NCI-H774 (cell line): ENCODE data around the gene LONRF2.

Experiments used
- DNase-seq: peaks from one replicate; lab custom pipeline; 2025; lab: John Stamatoyannopoulos, UW

Gene LONRF2

DNA sequence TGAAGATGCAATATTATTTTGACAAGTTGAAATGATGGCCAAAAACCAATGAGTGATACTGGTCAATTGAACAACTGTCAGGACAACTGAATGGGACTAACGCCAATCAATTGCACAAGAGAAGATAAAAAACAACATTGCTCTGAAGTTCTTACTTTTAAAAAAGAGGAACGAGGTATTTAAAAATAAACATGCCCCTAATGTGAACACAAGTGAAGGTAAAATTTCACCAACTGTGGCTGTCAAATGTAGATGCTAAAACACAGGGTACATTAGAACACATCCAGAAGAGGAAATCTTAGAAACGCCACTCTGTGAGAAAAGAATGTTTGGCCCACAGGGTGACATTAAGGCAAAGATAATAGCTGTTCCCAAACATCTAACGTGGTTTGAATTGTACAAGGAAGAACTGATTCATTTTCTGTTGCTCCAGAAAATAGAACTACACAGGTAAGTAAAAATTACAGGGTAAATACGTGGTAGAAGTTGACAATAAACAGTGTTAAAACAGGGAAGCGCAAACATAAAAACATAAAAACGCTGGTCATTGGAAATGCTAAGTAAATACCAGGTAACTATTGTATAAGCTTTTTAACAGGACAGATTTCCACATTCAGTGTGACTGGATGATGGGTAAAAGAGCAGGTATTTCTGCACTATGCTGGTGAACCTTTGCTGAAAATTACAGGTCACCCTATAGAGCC is 20.3 kb downstream of the LONRF2 start:
- no peak for DNase-seq

DNA sequence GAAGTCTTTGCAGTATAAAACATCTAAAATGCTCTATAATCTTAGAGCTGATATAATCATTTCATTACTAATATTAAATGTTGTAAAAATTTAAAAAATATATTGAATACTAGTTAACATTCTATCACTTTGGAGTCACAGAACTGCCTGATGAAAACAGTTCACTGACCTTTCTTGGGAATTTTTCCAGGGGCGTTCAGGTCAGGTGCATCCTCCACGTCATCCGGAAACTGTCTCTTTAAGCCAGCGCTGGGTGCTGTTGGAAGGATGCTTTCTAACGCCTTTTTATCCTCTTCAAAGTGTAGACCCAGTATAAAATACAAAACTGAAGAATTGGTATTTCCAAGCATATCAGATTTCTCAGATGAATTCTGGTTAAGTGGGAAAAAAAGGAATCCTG is 22.8 kb downstream of the LONRF2 start:
- DNase-seq = no peak

DNA sequence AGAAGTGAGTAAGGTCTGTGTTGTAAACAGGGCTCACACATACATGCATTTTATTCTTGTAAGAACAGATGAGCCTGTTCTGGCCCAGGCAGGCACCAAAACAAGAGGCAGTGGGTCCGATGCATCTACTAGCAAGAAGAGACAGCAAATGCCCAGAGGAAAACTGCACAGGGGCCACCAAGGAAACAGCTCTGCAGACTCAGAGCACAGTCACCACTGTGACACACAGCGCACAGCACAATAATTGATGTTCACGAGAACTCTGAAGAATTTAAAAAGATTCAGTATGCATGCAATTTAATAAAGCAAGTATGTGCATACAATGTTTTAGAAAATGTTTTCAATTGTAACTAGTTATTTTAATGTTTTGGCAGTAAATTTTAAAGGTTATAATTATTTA is 24.8 kb downstream of the LONRF2 start:
- no peak for DNase-seq

DNA sequence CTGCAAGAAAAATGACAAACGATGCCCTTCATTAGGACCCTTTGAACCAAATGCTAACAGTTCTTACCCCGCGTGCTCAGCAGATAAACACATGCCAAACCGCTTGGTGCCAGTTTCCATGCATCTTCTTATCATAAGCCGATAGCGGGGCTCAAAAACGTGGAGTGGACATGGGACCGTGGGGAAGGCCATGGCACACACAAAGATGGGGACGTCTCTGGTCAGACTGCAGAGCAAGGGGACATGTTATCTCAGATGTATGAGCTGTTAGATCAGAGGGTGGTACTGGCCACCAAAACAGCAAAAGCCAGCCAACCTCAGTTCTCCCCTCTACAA is 28.2 kb downstream of the LONRF2 start:
- DNase-seq = no peak

DNA sequence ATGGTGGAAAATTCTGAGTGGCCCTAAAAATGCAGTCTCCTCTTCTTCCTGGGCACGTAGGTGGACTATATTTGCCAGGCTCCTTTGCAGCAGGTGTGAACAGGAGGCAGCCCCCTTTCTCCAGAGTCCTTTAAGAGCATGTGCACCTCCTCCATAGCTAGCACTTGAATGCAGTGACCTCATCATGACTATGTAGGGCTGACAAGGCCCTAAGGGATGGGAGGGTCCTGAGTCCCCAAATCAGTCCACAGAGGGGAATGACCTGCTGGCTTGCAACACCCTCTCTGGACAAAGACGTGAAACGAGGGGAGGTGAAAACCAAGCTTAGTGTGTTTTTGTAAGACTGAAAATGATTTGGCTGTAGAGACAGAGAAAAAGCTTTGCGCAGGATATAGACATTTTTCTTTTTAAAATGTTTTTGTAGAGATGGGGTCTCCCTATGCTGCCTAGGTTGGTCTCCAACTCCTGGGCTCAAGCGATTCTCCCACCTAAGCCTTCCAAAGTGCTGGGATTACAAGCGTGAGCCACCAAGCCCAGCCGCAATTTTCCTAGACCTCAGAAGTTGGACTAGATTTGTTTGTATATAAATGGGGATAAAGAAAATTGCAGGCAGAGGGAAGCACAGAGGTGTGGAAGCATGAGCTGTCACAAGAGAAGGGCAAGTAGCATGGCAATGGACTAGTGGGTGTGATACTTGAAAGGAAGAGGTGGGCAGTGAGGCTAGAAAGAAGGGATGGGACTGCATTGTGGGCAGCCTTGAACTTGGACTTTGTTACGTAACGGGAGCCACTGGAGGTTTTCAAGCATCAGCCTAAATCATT is 28.8 kb downstream of the LONRF2 start:
- no peak for DNase-seq

DNA sequence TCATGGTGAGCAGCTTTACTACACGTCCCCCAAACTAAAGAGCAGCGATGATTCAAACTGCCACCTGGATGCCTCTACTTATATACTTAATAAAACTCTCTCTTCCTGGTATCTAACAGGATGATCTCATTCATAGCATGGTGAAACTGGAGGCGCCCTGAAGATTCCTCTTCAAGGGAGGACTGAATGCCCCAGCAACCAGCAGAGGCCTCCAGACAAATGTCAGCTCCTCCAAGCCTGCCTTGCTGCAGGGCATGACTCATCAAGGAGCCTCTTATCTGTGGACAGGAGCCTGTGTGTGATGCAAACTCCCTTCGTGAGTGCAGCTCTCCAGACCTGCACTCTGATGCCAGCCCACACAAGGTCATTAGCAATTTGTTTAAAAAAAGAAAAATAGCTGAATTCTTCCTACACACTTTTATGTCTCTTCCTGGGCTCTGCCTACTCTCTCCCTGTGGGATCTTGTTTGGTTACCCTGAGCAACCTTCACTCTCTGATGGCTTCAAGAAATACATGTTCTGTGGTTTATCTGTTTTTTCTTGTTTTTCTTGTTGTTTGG is 30.2 kb downstream of the LONRF2 start:
- no peak for DNase-seq

DNA sequence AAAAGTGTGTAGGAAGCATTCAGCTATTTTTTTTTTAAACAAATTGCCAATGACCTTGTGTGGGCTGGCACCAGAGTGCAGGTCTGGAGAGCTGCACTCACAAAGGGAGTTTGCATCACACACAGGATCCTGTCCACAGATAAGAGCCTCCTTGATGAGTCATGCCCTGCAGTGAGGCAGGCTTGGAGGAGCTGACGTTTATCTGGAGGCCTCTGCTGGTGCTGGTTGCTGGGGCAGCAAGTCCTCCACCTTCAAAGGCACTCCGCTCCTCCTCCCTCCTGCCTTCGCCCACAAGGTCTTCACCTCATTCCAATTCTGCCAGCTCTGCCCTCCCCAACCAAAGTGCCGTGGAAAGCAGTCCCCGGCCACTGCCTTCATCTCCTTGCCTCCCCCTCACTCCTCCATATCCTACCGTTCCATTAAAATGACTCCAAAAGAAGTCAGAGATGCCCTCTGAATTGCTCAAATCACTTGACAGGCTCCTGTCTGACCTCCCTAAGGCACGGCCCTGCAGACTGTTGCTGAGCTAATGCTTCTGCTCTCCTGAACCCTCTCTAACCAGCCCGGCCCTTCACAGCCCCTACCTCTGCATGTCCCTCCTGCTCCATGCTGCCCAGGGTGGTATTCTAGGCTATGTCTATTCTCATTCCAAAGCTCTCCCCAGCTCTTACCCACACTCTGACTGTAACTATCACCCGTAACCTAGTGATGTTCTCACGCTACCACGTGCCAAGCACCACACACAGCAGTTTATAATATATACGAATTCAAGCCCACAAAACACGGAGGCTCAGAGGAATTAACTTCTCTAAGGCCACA is 30.9 kb downstream of the LONRF2 start:
- DNase-seq = no peak

DNA sequence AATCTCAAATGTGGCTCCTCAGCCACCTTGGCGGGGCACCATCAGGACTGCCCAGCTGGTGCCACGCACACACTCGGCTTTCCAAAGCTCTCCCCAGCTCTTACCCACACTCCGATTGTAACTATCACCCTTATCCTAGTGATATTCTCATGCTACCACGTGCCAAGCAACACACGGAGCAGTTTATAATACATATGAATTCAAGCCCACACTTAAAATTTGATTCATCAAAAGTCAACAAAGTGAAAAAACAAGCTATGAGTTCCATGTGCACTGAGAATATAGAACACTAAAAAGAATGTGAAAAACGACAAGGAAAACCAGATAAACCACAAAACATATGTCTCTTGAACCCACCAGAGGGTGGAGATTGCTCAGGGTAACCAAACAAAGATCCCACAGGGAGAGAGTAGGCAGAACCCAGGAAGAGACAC is 31.6 kb downstream of the LONRF2 start:
- DNase-seq = no peak

DNA sequence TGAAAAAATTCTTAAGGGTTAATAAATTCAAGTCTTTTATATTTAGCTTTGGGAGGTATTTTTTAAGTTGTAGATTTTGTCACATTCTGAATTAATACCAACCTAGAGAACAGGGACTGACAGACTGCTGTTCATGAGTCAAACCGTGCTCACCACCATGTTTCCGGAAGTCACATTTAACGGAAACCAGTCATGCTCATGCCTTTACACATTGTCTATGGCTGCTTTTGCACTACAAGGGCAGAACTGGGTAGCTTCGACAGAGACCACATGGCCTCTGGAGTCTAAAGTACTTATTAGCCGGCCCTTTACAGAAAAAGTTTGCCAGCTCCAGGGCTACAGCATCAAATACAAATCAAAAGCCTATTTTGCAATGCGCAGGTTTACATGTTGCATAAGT is 33.3 kb downstream of the LONRF2 start:
- DNase-seq = no peak

DNA sequence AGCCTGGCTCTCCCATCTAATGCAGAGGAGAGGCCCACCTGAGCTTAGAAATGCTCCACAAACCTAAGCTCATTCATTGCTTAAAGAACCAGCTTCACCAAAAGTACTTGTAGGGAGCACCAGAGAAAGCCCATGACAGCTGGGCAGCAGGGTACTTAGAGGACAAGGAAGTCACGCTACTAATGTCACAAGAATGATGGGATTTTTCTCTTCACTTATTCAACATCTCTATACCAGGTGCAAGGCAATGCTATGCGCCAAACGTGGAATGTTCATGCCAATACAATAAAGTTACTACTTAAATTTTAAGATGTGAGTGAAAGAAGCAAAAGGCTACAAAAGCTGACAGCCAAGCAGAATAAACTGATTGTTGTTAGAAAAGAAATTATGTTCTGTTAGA is 36.0 kb downstream of the LONRF2 start:
- DNase-seq = no peak

DNA sequence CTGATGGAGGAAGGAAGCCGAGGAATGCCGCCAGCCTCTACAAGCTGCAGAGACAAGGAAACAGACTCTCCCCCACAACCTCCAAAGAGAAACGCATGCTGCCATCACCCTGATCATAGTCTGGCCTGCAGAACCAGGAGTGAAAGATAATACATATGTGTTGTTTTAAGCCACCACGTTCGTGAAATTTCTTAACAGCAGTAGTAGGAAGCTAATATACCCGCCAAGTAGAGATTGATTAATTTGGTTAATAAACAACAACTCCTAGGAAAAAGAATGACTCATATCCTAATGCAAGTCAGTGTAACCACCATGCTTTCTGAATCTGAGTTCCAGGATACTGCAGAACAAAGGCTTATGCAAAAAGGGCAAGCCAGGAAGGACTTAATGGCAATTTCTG is 36.6 kb downstream of the LONRF2 start:
- DNase-seq = no peak

DNA sequence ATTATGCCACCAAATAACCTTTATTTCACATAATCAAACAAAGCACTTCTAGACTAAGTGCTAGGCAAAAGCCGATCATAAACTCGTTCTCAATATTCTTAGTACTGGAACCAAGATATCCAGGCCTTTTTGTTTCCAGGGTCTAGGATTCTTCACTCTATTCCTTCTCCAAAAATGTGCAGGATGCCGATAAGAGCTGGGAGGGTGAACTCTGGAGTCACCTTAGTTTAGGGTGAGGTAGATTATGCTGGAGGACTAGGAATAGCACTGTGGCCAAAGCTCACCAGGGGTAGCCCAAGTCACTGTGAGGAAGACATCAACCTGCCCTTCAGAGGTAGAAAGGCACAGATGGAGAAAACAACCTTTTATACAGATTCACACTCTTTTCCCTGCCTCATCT is 37.3 kb downstream of the LONRF2 start:
- DNase-seq = no peak

DNA sequence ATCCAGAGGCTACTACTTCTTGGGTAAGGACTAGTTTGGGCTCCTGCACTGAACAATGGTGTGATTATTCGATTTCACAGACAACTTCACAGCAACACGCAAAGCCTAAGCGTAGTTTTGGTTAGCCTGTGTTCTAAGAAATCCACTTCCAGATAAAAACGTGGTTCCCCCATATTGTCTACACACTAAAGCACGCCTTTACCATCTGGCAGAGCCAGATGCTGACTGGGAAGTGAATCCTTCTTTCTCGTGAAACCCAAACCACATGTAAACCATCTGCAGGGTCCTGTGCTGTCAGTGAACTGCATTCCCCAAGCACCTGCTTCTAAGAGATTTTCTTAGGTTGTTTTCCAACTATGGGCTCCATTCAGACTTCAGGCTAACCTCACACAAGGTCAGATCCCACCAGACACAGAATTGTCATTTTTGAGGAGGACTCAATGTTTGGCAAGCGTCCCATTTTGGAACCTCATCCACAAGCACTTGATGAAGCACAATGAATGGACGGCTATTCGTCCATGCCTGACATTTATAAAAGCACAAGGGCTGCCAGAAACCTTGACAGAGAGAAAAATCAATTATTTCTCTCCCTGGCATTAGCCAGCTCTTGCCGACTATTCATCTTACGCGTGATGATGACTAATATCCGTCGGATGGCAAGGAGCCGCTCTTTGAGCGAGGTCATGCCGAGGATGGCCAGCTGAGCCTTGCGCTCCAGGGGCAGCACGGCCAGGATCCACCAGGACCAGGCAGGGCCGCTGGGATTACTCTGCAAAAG is 38.4 kb downstream of the LONRF2 start:
- DNase-seq = no peak

DNA sequence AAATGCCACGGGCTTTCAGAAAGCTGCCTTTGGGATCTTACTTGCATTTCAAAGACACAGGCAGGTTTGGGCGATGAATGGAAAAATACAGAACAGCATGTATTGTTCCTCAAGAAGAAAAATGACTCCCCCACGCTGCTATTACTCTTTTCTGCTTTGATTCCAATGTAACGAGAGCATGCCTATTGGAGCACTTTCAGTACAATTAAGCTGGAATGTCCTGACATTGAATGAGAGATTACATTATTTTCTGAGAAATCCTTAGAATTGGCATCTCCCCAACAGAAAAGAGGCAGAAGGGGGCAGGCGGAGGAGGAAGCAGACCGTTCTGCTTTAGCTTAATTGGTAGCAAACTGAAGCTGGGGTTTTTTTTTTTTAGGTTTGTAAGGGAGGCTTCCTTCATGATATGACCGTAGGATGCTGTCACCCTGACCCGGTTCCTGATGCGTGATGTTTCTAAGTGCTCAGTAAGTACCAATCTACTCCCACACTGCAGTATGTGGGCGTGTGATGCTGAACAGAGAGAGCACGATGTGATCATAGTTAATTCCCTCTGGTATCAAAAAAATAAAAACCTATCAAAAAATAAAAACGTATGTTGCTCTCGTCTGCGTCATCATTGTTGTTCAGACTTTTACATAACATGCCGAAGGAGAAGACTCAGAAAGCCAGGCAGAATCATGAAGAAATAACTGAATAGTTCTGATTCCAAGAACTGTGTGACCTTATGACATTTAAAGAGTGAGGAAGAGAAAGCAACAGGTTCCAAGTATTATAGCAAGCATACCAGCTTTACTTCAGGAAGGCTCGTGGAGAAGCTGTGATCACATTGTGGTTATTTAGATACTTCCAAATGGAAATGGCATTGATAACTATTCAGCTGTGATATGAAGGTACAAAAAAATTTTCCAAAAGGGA is 40.5 kb downstream of the LONRF2 start:
- DNase-seq = no peak

DNA sequence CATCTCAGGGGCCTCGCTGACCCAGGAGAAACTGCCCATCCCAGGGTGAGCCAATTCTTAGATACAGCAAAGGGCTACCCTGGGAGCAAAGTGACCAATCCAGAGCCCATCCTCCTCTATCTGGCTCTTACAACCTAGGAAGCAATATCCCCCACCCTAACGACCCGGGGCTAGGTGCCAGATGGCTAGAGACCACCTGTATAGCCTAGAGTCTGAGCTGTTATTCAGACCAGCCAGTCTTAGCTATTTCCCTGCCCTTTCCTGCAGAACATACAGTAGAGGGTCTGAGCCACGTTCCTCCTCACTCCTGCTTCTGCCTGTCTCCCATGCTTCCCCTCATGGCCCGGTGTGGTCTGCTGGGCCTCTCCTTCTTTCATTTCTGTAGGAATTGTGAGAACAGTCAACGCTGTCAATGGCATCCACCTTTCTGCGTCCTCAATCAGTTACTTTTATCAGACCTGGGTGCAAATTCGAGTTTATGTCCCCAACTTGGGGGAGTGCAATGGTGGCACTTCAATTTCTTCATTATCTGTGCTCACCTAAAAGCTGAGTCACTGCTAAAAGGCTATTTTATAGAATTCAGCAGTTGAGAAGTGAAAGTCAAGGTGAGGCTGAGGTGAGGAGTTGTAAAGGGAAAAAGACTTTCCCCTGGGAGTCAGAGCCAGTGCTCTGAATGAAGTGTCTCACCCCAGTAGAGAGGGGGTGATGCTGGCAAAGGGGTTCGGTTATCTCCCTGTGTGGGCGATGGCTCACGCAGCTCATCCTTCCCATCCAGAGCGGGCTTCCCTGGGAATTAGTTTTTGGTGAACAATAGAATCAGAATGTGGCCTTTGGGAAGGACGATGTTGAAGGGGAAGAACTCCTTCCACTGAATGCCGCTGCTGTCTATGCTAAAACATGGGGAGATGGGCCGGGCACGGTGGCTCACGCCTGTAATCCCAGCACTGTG is 42.4 kb downstream of the LONRF2 start:
- no peak for DNase-seq

DNA sequence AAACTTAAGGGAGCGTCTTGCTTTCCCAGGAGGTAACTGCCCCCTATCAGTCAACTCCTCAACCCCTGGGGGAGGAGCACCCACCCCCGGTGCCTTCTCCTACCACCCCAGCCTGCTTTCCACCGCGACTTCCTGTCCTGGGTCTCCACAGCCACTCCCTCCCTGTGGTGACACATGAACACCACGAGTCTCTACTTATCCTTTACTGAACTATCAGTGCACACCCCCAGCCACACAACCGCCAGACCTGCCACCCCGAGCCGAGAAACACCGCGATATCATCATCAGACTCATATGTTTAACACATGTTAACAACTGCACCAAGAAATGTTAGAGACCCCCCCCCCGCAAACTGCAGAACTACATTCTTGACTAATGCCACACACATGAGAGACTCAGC is 43.3 kb downstream of the LONRF2 start:
- DNase-seq = no peak

DNA sequence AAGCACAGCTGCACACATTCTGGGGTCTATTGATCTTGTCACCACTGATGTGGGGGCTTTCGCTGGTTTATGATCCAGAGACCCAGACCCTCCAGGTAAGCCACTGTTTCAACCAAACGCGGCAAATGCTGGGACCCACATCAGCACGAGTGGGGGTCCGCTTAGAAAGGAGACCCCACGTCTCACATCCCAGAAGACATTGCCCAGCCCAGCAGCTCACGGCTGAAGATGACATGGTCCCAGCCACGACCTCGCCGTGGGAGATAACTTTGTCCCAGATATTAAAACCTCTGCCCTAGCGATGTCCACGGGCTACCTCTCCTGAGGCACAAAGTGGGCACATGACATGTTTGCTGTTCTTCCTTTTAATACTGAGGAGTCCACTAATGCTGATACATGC is 43.8 kb downstream of the LONRF2 start:
- no peak for DNase-seq

DNA sequence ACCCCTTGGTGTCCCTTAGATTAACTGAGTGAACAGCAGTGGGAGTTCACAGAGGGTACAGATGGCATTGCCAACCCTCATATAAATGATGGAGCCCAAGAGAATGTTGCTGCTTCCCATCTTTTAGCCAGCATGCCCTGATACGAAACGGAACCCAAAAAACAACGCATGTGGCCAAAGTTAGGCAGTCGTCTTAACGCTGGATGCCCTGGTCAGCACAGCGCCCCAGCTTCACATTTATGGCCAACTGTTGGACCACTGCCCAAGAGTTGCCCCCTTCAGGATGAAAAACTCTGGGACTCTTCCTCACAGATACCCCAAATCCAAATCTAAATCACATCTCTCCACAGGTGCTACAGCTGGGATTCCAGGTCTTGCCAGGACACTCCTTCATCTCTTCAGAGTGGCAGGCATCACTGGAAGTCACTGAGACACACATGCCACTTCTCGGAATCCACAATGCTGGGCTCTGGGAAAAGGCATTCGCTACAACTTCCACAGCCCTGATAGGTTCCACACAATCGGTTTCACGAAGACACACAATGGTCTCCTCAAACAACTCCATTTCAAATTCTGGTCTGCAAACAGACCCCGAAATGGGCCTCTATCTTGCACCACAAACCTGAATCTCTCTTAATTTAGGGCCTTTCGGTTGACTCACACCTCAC is 44.6 kb downstream of the LONRF2 start:
- DNase-seq = no peak

DNA sequence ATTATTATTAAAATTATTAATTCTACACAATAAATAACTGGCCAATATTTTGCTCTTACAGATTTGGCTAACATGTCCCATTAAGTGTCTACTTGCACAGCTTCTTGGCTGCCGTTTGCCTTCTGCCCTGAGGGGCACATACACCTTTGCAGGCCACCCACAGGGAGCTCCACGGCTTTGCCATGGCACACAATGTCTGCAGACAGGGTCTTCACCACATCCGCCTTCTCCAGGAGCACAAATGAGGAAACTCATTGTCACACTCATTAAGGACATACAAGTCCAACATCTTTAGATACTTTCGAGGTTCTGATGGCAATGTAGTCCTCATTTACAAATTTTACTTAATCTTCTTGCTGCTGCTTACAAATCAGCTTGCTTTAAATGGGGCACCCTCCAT is 45.6 kb downstream of the LONRF2 start:
- no peak for DNase-seq
